K562 (cell line): ENCODE results near the gene INSL3. TPM values are rescaled to one million over a fixed set of nuclear protein-coding genes. Genes with fewer than 3 reads are reported as not detected.
A peak's percentile ranks its signal among the peaks of the same experiment; 100 is the strongest.

Source experiments
- POLR2H ChIP-seq: IDR thresholded peaks from 2 replicates; pipeline ENCODE4 v1.6.1; 2016; ENCODE audit warnings: missing genetic modification characterization, low read depth, mild to moderate bottlenecking, control low read depth, missing compliant biosample characterization, moderate library complexity
- ZNF354B ChIP-seq: fragments of 250-450 bp; sonication (Bioruptor Pico); IDR thresholded peaks from 2 replicates; pipeline ENCODE4 v1.4.0; 2020
- polyA plus RNA-seq, 8 experiments: library from polyadenylated mRNA; depleted of rRNA in 4 of 8; stranded (reverse) in 5 of 8; unstranded in 3 of 8; fragments of >200 nt; fragmentation: Nextera tagmentation in 2 of 8; fragmentation: Illumina TruSeq in 1 of 8; extraction: Ambion mirVana in 2 of 8; extraction: Trizol in 1 of 8; gene quantifications; 2 replicates each; pipeline versions ENCODE4 v1.2.1 to v1.2.3, GENCODE V29; 2011 to 2014; ENCODE audit warnings: inconsistent platforms in 1 of 8, missing spikeins in 1 of 8
- total RNA-seq, 7 experiments: library from RNA; depleted of rRNA in 6 of 7; stranded (reverse); fragments of >200 nt in 6 of 7; fragmentation: Illumina TruSeq in 2 of 7; extraction: Trizol in 2 of 7; gene quantifications; 2 replicates each; pipeline versions ENCODE4 v1.2.1 to v1.2.3, GENCODE V29; 2011 to 2021; ENCODE audit warnings: low replicate concordance in 1 of 7
- TF ChIP-seq, protein P1 (sequence below): sonication (generic); formaldehyde crosslinking; IDR thresholded peaks from 2 replicates; pipeline ENCODE4 v1.5.0; 2020; ENCODE audit warnings: missing genetic modification reagents
- TF ChIP-seq, protein P2 (sequence below): fragments of 450-650 bp; IDR thresholded peaks from 2 replicates; pipeline ENCODE4 v1.6.1; 2014; ENCODE audit warnings: low read depth, mild to moderate bottlenecking, moderate library complexity, borderline replicate concordance

Gene INSL3
- total and polyA plus RNA-seq, 9 of the 15 experiments (the other 6 are each of a cell fraction or from before 2014, with no cell fraction given): not detected

DNA sequence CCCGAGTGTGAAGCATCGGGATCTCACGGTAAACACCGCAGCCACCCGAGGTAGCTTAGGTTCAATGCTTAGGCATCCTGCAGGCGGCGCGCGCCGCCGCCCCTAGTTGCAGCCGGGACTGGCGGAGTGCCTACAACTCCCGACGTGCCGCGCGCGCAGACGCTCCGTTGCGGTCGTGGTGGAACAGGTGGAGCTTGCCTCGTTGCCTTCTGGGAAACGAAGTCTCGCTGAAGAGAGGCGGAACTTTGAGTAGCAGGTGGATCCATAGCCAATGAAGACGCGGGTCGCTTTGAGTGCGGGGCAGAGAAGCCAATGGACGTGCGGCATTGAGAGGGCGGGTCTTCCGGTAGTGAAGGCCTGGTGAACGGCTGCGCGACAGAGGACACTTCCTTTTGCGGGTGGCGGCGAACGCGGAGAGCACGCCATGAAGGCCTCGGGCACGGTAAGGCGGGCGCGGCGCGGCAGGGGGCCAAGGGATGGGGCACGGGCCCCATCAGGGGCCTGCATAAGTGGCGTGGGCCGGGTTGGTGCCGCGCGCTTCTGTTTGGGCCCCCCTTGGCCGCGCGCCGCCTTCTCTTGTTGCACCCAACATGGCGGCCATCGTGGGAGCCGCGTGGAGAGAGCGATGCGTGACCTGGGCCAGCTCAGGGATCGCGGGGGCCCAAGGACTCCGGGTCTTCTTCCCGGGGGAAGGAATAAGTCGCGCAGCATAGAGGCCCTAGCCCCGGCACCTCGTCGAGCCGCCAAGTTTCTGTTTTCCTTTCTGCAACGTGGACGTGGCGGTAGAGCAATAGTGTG, 38.4 kb upstream of the INSL3 start, which contains the start of gene RPL18A (continued):
- TF ChIP-seq POLR2H (peak; percentile 95), ZNF354B (CRISPR knock-in tag) (no peak)
- TF ChIP-seq, protein P1, sequence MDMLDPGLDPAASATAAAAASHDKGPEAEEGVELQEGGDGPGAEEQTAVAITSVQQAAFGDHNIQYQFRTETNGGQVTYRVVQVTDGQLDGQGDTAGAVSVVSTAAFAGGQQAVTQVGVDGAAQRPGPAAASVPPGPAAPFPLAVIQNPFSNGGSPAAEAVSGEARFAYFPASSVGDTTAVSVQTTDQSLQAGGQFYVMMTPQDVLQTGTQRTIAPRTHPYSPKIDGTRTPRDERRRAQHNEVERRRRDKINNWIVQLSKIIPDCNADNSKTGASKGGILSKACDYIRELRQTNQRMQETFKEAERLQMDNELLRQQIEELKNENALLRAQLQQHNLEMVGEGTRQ (CRISPR knock-in tag): no peak
- TF ChIP-seq, protein P2, sequence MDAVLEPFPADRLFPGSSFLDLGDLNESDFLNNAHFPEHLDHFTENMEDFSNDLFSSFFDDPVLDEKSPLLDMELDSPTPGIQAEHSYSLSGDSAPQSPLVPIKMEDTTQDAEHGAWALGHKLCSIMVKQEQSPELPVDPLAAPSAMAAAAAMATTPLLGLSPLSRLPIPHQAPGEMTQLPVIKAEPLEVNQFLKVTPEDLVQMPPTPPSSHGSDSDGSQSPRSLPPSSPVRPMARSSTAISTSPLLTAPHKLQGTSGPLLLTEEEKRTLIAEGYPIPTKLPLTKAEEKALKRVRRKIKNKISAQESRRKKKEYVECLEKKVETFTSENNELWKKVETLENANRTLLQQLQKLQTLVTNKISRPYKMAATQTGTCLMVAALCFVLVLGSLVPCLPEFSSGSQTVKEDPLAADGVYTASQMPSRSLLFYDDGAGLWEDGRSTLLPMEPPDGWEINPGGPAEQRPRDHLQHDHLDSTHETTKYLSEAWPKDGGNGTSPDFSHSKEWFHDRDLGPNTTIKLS: peak; percentile 89
